ENCODE measurements around the gene HCK. TPM values are rescaled to one million over a fixed set of nuclear protein-coding genes. Genes with fewer than 3 reads are reported as not detected.
"Not testable (repeated sequence)": the region's sequence is repeated elsewhere in the genome, so short reads cannot be mapped to it uniquely, and the experiment has no call there.

The HCK gene
- total RNA-seq, 1 experiment from 2014 or later, result not detected

DNA sequence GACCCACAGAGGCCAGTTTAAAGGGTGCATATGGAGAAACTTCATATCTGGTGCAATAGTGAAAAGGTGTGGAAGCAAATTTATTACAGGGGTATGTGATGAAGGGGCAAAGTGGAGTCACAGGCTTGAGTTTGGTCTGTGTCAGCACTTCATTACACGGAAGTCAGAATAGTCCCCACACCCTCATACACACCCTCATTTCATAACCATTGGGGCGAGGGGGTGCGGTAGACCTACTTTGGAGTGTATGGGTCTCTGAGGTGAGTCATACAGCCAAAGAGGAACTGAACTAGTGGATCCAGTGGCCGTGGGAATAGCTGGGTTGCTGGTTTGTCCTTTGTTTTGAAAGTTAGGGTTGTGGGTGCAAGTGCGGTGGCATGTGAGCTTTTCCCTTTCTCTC, 60.8 kb downstream of the HCK start:
- in situ Hi-C loops (cut with HindIII; ENCODE audit: low pct_unique_long_range_greater_than_20kb, low sequenced_read_pairs), result no loop called here
- DNase-seq (ENCODE audit: low read depth, low spot score), result no peak

DNA sequence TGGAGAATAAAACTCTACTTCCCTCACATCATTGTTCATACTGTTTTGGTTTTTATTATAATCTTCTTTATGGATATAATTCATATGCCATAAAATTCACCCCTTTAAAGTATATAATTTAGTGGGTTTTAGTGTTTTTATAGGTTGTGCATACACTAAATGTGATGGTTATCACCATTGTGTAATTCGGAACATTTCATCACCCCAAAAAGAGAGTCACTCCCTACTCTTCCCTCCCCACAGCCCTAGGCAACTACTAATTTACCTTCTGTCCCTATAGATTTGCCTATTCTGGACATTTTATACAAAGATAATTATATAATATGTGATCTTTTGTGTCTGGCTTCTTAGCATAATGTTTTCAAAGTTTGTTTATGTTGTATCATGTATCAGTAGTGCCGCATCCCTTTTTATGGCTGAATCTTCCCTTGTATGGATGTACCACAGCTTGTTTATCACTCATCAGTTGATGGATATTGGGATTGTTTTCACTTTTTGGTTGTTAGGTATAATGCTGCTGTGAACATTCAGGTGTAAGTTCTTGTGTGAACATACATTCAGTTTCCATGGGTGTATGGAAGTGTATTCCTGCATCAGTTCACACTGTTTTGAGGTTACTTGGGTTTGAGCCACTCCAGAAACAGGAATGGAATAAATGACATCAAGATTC, 61.7 kb downstream of the HCK start:
- in situ Hi-C loops (cut with HindIII; ENCODE audit: low pct_unique_long_range_greater_than_20kb, low sequenced_read_pairs), result no loop called here
- DNase-seq (ENCODE audit: low read depth, low spot score), result no peak

DNA sequence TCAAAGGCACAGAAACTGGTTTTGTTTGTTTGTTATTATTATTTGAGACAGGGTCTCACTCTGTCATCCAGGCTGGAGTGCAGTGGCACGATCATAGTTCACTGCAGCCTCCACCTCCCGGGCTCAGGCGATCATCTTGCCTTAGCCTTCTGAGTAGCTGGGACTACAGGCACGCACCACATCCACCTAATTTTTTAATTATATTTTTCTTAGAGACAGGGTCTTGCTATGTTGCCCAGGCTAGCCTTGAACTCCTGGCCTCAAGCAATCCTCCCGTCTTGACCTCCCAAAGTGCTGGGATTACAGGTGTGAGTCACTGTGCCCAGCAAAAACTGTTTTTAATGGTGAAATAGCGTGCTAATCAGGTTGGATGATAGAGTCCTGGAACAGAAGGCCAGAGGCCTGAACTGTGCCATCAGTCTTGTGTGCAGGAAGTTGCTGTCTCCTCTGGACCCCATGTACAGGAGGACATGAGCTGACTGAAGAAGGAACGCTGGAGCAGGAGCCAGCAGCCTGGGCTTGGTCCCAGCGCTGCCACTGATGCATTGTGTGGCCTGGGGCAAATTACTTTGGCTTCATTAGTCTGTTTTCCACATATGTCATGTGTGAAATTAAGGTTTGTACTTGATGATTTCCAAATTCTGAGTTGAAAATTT, 62.4 kb downstream of the HCK start:
- no peak for DNase-seq (ENCODE audit: low read depth, low spot score)
- in situ Hi-C loops (cut with HindIII; ENCODE audit: low pct_unique_long_range_greater_than_20kb, low sequenced_read_pairs), result no loop called here

DNA sequence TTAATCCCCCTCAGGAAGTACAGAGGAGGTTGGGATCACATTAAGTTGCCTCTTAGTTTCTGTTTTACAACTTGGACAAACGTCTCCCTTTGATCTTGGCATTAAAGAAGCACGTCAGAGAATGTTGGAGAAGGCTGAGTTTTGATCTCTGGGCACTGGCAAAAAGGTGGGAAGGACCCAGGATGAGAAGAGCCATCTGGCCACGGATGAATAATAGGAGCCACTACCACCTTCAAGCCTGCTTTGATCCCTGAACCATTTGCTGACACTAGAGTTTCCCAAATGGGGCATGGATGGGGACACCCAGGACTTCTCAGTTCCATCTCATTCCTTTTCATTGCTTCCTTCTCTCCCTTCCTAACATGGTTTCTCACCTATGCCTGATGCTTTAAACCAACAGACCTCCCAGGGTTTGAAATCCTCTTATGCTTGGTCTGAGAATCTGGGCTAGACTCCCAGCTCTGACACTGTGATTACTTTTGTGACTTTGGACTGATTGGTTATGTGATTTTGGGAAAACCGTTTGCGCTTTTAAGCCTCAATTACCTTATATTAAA, 63.2 kb downstream of the HCK start:
- in situ Hi-C loops (cut with HindIII; ENCODE audit: low pct_unique_long_range_greater_than_20kb, low sequenced_read_pairs), result no loop called here
- no peak for DNase-seq (ENCODE audit: low read depth, low spot score)

DNA sequence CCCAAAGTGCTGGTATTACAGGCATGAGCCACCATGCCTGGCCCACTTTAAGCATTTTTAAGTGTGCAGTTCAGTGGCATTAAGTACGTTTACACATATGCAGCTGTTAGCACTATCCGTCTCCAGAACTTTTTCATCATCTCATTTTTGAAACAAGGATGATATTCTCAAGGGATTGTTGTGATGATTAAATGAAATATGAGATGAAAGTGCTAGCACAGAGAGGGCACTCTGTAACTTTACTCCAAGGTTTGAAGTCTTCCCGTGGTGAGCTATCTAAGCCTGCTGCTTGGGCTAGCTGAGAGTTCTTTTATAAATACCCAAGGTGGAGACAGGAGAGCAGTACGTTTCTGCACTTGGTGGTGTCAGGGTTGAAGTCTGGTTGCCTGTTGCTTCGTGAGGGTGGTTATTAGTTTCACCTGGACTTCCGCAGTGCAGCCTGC, 64.1 kb downstream of the HCK start:
- in situ Hi-C loops (cut with HindIII; ENCODE audit: low pct_unique_long_range_greater_than_20kb, low sequenced_read_pairs), result no loop called here
- DNase-seq (ENCODE audit: low read depth, low spot score), result no peak

DNA sequence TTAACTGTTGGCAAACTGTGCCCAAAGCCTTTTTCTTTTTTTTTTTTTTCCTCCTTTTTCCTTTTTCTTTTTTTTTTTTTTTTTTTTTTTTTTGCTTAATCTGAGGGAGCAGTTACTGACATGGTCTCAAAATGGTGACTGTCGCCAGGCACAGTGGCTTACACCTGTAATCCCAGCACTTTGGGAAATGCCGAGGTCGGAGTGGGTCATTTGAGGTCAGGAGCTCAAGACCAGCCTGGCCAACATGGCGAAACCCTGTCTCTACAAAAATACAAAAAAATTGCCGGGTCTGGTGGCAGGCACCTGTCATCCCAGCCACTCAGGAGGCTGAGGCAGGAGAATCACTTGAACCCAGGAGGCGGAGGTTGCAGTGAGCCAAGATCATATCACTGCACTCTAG, 64.8 kb downstream of the HCK start:
- in situ Hi-C loops (cut with HindIII; ENCODE audit: low pct_unique_long_range_greater_than_20kb, low sequenced_read_pairs); DNase-seq (ENCODE audit: low read depth, low spot score): not testable (repeated sequence)

DNA sequence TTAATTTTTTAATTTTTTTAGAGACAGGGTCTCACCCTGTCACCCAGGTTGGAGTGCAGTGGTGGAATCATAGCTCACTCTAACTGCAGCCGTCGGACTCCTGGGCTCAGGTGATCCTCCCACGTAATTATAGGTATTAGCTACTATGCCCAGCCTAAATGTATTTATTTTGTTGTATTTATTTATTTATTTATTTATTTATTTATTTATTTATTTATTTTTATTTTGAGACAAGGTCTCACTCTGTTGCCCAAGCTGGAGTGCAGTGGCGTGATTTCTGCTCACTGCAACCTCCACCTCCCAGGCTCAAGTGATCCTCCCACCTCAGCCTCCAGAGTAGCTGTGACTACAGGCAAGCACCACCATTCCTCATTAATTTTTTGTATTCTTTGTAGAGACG, 66.4 kb downstream of the HCK start:
- DNase-seq (ENCODE audit: low read depth, low spot score); in situ Hi-C loops (cut with HindIII; ENCODE audit: low pct_unique_long_range_greater_than_20kb, low sequenced_read_pairs): not testable (repeated sequence)

DNA sequence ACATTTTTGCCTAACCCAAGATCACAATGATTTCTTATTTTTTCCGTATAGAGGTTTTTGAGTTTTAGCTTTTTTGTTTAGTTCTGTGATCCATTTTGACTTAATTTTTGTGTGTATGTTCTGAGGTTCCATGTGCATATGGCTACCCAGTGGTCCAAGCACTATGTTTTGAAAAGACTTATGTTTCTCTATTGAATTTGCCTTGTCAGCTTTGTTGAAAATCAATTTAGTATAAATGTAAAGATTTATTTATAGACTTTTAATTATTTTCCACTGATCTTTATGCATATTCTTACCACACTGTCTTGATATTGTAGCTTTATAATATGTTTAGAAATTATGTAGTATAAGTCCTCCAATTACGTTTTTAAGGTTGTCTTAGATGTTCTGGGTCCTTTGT, 67.7 kb downstream of the HCK start:
- in situ Hi-C loops (cut with HindIII; ENCODE audit: low pct_unique_long_range_greater_than_20kb, low sequenced_read_pairs), result no loop called here
- DNase-seq (ENCODE audit: low read depth, low spot score), result no peak

DNA sequence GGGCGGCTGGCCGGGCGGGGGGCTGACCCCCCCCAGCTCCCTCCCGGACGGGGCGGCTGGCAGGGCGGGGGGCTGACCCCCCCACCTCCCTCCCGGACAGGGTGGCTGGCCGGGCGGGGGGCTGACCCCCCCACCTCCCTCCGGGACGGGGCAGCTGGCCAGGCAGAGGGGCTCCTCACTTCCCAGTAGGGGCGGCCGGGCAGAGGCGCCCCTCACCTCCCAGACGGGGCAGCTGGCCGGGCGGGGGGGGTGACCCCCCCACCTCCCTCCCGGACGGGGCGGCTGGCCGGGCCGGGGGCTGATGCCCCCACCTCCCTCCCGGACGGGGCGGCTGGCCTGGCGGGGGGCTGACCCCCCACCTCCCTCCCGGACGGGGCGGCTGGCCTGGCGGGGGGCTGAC, 69.9 kb downstream of the HCK start:
- in situ Hi-C loops (cut with HindIII; ENCODE audit: low pct_unique_long_range_greater_than_20kb, low sequenced_read_pairs); DNase-seq (ENCODE audit: low read depth, low spot score): not testable (repeated sequence)

DNA sequence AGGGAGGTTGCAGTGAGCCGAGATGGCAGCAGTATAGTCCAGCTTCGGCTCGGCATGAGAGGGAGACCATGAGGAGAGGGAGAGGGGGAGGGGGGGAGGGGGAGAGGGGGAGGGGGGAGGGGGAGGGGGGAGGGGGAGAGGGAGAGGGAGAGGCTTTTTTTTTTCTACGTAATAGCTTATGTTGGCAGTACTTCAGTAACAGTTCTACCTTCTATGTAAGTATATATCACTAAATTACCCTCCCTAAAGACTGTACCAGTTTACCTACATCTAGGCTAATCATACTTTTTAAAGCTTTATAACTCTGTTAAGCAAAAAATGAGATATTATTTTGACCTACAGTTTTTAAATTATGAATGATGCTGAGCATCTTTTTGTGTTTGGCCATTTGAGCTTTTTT, 71.0 kb downstream of the HCK start:
- in situ Hi-C loops (cut with HindIII; ENCODE audit: low pct_unique_long_range_greater_than_20kb, low sequenced_read_pairs), result no loop called here
- no peak for DNase-seq (ENCODE audit: low read depth, low spot score)

DNA sequence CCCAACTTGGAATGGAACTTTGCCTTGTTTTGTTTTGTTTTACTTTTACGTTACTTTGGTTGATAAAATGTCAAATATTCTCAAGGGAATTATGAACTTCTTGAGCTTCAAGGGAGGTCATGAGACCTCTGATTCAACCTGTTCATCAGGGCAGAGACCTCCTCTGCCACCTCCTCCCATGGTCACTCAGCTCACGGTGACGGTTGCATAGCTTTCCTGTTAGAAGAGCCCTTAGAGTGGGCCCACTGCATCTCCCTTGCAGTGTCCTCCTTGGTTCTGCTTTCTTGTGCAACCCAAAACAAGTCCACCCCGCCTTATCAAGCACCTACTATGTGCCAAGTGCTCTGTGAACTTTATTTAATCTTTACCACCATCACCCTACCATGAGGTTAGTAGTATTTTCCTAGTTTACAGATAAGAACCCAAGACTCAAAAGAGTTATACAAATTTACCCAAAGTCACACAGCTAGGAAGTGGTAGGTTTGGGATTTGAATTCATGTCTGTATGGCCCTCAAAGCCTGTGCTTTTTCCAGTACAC, 72.9 kb downstream of the HCK start:
- in situ Hi-C loops (cut with HindIII; ENCODE audit: low pct_unique_long_range_greater_than_20kb, low sequenced_read_pairs), result no loop called here
- no peak for DNase-seq (ENCODE audit: low read depth, low spot score)

DNA sequence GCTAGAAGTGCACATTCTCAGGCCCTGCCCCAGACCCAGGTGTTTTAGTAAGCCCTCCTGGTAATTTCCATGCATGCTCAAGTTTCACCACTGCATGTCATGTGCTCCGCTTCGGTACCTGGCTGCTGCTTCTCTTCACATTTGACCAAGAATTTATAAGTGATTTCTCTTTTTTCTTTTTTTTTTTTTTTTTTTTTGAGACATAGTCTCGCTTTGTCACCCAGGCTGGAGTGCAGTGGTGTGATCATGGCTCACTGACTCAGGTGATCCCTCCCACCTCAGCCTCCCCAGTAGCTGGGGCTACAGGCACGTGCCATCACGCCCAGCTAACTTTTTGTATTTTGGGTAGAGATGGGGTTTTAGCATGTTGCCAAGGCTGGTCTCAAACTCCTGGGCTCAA, 73.5 kb downstream of the HCK start:
- in situ Hi-C loops (cut with HindIII; ENCODE audit: low pct_unique_long_range_greater_than_20kb, low sequenced_read_pairs), result no loop called here
- no peak for DNase-seq (ENCODE audit: low read depth, low spot score)

DNA sequence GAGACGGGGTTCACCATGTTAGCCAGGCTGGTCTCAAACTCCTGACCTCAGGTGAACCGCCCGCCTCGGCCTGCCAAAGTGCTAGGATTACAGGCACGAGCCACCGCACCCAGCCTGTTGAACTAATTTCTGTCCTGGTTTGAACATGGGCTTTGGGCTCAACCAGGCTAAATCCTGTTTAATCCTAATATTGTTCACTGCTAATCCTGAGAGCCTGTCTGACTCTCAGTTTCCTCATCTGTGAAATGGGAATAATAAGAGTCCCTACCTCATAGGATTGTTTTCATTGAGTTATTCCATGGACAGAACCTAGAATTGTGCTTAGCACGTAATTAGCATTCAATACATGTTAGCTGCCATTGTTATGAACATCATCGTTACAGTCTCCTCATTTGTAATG, 74.9 kb downstream of the HCK start:
- DNase-seq (ENCODE audit: low read depth, low spot score), result no peak
- in situ Hi-C loops (cut with HindIII; ENCODE audit: low pct_unique_long_range_greater_than_20kb, low sequenced_read_pairs), result no loop called here

DNA sequence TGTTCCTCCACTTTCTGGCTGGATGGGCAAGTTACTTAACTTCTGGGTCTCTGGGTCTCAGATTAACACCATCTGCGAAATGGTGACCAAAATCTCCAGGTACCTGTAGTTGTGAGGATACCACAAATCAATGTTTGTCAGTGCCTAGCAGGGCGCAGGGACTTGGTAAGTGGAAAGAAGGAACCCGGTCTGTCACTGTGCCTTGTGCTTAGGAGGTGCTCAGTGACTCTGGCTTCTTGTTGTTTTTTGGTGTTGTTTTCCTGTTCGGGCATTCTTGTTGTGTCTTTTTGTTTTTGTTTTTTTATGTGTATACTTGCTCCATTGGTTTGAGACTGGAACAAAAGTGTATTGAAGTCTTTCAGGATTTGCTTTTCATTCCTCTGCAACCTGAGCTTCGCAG, 75.3 kb downstream of the HCK start:
- no peak for DNase-seq (ENCODE audit: low read depth, low spot score)
- in situ Hi-C loops (cut with HindIII; ENCODE audit: low pct_unique_long_range_greater_than_20kb, low sequenced_read_pairs), result no loop called here

DNA sequence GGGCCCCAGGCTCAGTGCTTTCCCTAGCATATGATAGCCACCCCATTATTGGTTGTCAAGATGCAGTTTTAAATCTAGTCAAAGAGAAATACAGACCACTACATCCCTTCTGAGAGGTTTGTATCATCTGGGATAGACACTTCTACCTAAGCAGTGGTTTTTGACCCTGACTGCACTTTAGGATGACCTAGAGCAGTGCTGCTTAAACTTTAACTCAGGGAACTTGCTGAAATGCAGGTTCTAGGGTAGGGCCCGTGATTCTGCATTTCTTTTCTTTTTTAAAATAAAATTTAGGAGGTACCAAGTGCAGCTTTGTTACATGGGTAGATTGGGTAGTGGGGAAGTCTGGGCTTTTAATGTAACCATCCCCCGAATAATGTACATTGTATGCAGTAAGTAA, 76.1 kb downstream of the HCK start:
- DNase-seq (ENCODE audit: low read depth, low spot score), result no peak
- in situ Hi-C loops (cut with HindIII; ENCODE audit: low pct_unique_long_range_greater_than_20kb, low sequenced_read_pairs), result no loop called here

DNA sequence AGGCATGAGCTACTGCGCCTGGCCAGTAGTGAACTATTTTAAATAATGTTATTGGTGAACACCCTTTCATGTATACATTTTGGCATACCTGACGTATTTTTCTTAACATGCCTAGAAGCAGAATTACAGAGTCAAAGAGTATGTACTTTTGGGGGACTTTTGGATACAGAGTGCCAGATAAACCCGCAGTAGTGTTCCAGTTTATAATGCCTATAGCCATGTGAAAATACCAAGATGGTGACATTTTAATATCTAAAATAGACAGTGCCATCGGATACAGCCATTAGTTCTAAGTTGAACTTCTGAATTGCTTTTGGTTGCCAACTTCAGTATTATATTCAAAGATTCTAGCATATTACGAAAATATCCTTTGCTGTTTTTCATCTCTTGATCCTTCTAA, 77.8 kb downstream of the HCK start:
- in situ Hi-C loops (cut with HindIII; ENCODE audit: low pct_unique_long_range_greater_than_20kb, low sequenced_read_pairs), result no loop called here
- no peak for DNase-seq (ENCODE audit: low read depth, low spot score)

DNA sequence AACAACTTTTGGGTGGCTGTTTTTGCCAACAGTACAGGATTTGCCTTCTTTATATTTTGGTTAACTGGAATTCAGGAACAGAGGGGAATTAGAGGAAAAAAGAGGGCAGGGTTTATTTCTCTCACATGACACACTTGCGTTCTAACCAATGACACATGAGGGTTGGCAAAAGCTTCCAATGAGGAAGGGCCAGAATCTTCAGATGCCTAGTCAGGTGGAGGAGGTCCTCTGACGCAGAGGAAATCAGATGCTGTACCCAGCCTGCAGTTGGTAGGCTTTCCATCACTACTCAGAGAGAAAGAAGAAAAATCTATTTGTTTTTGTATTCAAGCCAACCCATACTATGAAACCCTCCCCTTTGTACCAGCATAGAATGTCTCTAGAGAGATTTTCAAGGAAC, 78.3 kb downstream of the HCK start:
- peak; percentile 36 for DNase-seq (ENCODE audit: low read depth, low spot score)
- in situ Hi-C loops (cut with HindIII; ENCODE audit: low pct_unique_long_range_greater_than_20kb, low sequenced_read_pairs), result no loop called here

DNA sequence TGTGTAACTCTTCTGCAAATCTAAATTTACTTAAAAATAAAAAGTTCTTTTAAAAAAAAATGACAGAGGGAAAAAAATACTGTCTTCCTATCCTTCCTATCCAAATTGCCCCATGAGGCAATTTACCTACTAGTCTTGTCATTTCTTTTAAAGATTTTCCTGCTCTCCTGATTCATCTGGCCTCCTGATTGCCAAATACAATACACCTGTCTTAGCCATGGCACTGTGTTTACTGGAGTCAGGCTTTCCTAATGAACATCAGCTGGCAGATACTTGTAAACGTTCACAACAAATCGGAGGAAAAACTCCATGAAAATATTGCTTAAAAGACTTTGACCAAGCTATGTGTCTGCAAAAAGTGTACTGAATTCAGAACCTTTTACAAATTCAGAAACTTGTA, 78.9 kb downstream of the HCK start:
- in situ Hi-C loops (cut with HindIII; ENCODE audit: low pct_unique_long_range_greater_than_20kb, low sequenced_read_pairs), result no loop called here

More for the DNA sequence above, 78.9 kb downstream of the HCK start:
- no peak for DNase-seq (ENCODE audit: low read depth, low spot score)
